H1 (cell line): ENCODE data around the gene CAMTA2. TPM values are rescaled to one million over a fixed set of nuclear protein-coding genes. Genes with fewer than 3 reads are reported as not detected.

ENCODE experiments used
- CTCF ChIA-PET: fragments of 300-600 bp; sonication (Branson Sonifier 250); formaldehyde crosslinking; loops from one replicate; lab custom pipeline; 2021; ENCODE audit not compliant: partially characterized antibody; lab: Charles Lee
- POLR2A ChIA-PET: fragments of 300-600 bp; sonication (Branson Sonifier 250); formaldehyde crosslinking; loops from one replicate; lab custom pipeline; 2021; ENCODE audit warnings: inconsistent platforms; ENCODE audit not compliant: partially characterized antibody; lab: Charles Lee
- DNase-seq, 2 experiments: peaks; one replicate each; pipeline versions ENCODE4 v3.0.0 to v3.0.0-alpha.2; 2010 to 2022; ENCODE audit warnings: low spot score in 2 of 2, low read depth in 1 of 2, mixed read lengths in 1 of 2
- FAIRE-seq: peaks from 2 replicates; lab custom pipeline; 2011; peaks lifted over from hg19 to GRCh38; lab: Jason Lieb, UNC
- H2AFZ ChIP-seq: 2 replicates; pipeline ENCODE4 v1.8.1; 2012; ENCODE audit warnings: low read length, inconsistent platforms
- H2AK5ac ChIP-seq: 2 replicates; pipeline ENCODE4 v1.6.1; 2013; ENCODE audit warnings: low read depth, low read length
- H2BK120ac ChIP-seq: replicated peaks from 2 replicates; pipeline ENCODE3; 2013; ENCODE audit warnings: low read depth, low read length, inconsistent platforms
- H2BK12ac ChIP-seq: 2 replicates; pipeline ENCODE4 v1.6.1; 2013; ENCODE audit warnings: low read depth, low read length
- H2BK15ac ChIP-seq: 2 replicates; pipeline ENCODE4 v1.6.1; 2013; ENCODE audit warnings: low read length
- H2BK20ac ChIP-seq: 2 replicates; pipeline ENCODE4 v1.6.1; 2013; ENCODE audit warnings: low read length
- H2BK5ac ChIP-seq: 2 replicates; pipeline ENCODE4 v1.6.1; 2013; ENCODE audit warnings: low read depth, low read length
- H3K14ac ChIP-seq: 2 replicates; pipeline ENCODE4 v1.6.1; 2013; ENCODE audit warnings: inconsistent platforms; ENCODE audit not compliant: insufficient read length
- H3K18ac ChIP-seq: 2 replicates; pipeline ENCODE4 v1.6.1; 2013; ENCODE audit warnings: low read length; ENCODE audit errors: extremely low read depth
- H3K23ac ChIP-seq: 2 replicates; pipeline ENCODE4 v1.6.1; 2013; ENCODE audit warnings: inconsistent platforms; ENCODE audit not compliant: insufficient read length
- H3K23me2 ChIP-seq: 2 replicates; pipeline ENCODE4 v1.6.1; 2013; ENCODE audit warnings: low read depth, low read length
- H3K27ac ChIP-seq: 2 replicates; pipeline ENCODE4 v1.6.1; 2011; ENCODE audit warnings: low read depth, low read length, inconsistent platforms
- H3K27me3 ChIP-seq, 4 experiments: replicated peaks in 1 of 4; 1 replicate in 1 of 4; 2 replicates in 3 of 4; pipeline versions ENCODE4 v1.6.1 to v1.8.1; 2011 to 2013; ENCODE audit warnings: low read length in 3 of 4, mild to moderate bottlenecking in 3 of 4, inconsistent platforms in 2 of 4, mixed read lengths in 2 of 4, moderate library complexity in 1 of 4; ENCODE audit not compliant: control insufficient read depth in 3 of 4, insufficient read depth in 3 of 4; ENCODE audit errors: extremely low read depth in 1 of 4
- H3K36me3 ChIP-seq, 4 experiments: 2 replicates each; pipeline versions ENCODE4 v1.6.1 to v1.8.1; 2011 to 2013; ENCODE audit warnings: mild to moderate bottlenecking in 4 of 4, low read length in 3 of 4, moderate library complexity in 2 of 4, control low read depth in 1 of 4, inconsistent platforms in 1 of 4; ENCODE audit not compliant: insufficient read depth in 4 of 4, control insufficient read depth in 2 of 4
- H3K4ac ChIP-seq: replicated peaks from 2 replicates; pipeline ENCODE3; 2013; ENCODE audit warnings: low read length, low read depth, mixed read lengths, inconsistent platforms; ENCODE audit not compliant: insufficient read length
- H3K4me1 ChIP-seq, 4 experiments: replicated peaks in 1 of 4; 1 replicate in 1 of 4; 2 replicates in 3 of 4; pipeline versions ENCODE4 v1.6.1 to v1.8.1; 2011 to 2013; ENCODE audit warnings: low read length in 3 of 4, inconsistent platforms in 2 of 4, mixed read lengths in 1 of 4; ENCODE audit not compliant: insufficient read depth in 4 of 4, control insufficient read depth in 3 of 4
- H3K4me2 ChIP-seq, 2 experiments: 2 replicates each; pipeline versions ENCODE4 v1.6.1 to v1.8.1; 2011 to 2013; ENCODE audit warnings: low read depth in 2 of 2, low read length in 2 of 2, control low read depth in 1 of 2, inconsistent platforms in 1 of 2, mild to moderate bottlenecking in 1 of 2; ENCODE audit not compliant: insufficient read depth in 1 of 2
- H3K4me3 ChIP-seq, 4 experiments: fragments of 200-600, 300-600 bp in 1 of 4; sonication (generic), shearing (Covaris generic), sonication (Bioruptor Twin) in 1 of 4; 2 replicates each; pipeline versions ENCODE4 v1.5.1 to v1.8.1; 2011 to 2016; ENCODE audit warnings: low read length in 4 of 4, low read depth in 3 of 4, control low read depth in 2 of 4, inconsistent platforms in 2 of 4, mild to moderate bottlenecking in 2 of 4, mixed read lengths in 1 of 4, moderate library complexity in 1 of 4; ENCODE audit not compliant: insufficient read depth in 2 of 4; ENCODE audit errors: extremely low read depth in 1 of 4
- H3K56ac ChIP-seq: replicated peaks from 2 replicates; pipeline ENCODE3; 2013; ENCODE audit warnings: low read depth, mild to moderate bottlenecking, mixed read lengths, low read length, inconsistent platforms; ENCODE audit not compliant: insufficient read length
- H3K79me1 ChIP-seq: 2 replicates; pipeline ENCODE4 v1.6.1; 2013; ENCODE audit warnings: low read depth, low read length, control low read depth
- H3K79me2 ChIP-seq, 2 experiments: 2 replicates each; pipeline versions ENCODE4 v1.6.1 to v1.8.1; 2012 to 2013; ENCODE audit warnings: low read length in 2 of 2, mild to moderate bottlenecking in 2 of 2, inconsistent platforms in 1 of 2; ENCODE audit not compliant: insufficient read depth in 2 of 2, control insufficient read depth in 1 of 2
- H3K9ac ChIP-seq, 4 experiments: replicated peaks in 1 of 4; 1 replicate in 1 of 4; 2 replicates in 3 of 4; pipeline versions ENCODE4 v1.6.1 to v1.8.1; 2011 to 2013; ENCODE audit warnings: low read depth in 3 of 4, low read length in 3 of 4, control low read depth in 2 of 4, mild to moderate bottlenecking in 2 of 4, moderate library complexity in 2 of 4, inconsistent platforms in 1 of 4; ENCODE audit errors: extremely low read depth in 1 of 4
- H3K9me3 ChIP-seq, 2 experiments: 2 replicates each; pipeline versions ENCODE4 v1.6.1 to v1.8.1; 2012 to 2013; ENCODE audit warnings: mild to moderate bottlenecking in 2 of 2, moderate library complexity in 2 of 2, control low read depth in 1 of 2, inconsistent platforms in 1 of 2, low read depth in 1 of 2, low read length in 1 of 2, mixed read lengths in 1 of 2; ENCODE audit not compliant: insufficient read depth in 2 of 2
- H4K20me1 ChIP-seq, 2 experiments: replicated peaks in 1 of 2; 2 replicates each; pipeline versions ENCODE3 to v1.8.1; 2011 to 2013; ENCODE audit warnings: inconsistent platforms in 2 of 2, low read length in 2 of 2, mild to moderate bottlenecking in 1 of 2; ENCODE audit not compliant: insufficient read depth in 2 of 2, control insufficient read depth in 1 of 2
- H4K5ac ChIP-seq: 2 replicates; pipeline ENCODE4 v1.6.1; 2013; ENCODE audit warnings: low read length, low read depth, mixed read lengths, inconsistent platforms; ENCODE audit not compliant: insufficient read length
- H4K8ac ChIP-seq: 2 replicates; pipeline ENCODE4 v1.8.0; 2013; ENCODE audit warnings: mild to moderate bottlenecking, moderate library complexity, low read length, inconsistent platforms; ENCODE audit not compliant: insufficient read depth; ENCODE audit errors: extremely low read depth
- H4K91ac ChIP-seq: replicated peaks from 2 replicates; pipeline ENCODE3; 2013; ENCODE audit warnings: low read length, mixed read lengths, inconsistent platforms; ENCODE audit not compliant: insufficient read length
- EZH2 ChIP-seq: fragments of 200-600 bp; sonication (generic); IDR thresholded peaks from 2 replicates; pipeline ENCODE4 v1.7.1; 2012; ENCODE audit warnings: low read depth, mild to moderate bottlenecking, moderate library complexity, low read length, inconsistent platforms; ENCODE audit not compliant: severe bottlenecking
- KDM1A ChIP-seq: fragments of 200-600, 300-600 bp; sonication (generic); IDR thresholded peaks from 2 replicates; pipeline ENCODE4 v1.7.1; 2016; ENCODE audit warnings: mild to moderate bottlenecking, low read length, borderline replicate concordance
- WGBS, 2 experiments: shearing (Covaris generic) in 1 of 2; methylation state at CpG; one replicate each; pipeline versions ENCODE4 v1.1.6 to v1.1.7; 2013 to 2015; ENCODE audit warnings: low lambda C conversion rate in 2 of 2, mixed read lengths in 2 of 2, inconsistent platforms in 1 of 2, low coverage in 1 of 2, missing lambda C conversion rate in 1 of 2; ENCODE audit not compliant: insufficient replicate concordance in 2 of 2, insufficient coverage in 1 of 2, insufficient read length in 1 of 2; ENCODE audit errors: extremely low coverage in 1 of 2, missing lambda C conversion rate in 1 of 2; 5-methylcytosine and 5-hydroxymethylcytosine counted together
- polyA plus RNA-seq, 7 experiments: library from polyadenylated mRNA; depleted of rRNA in 3 of 7; stranded (reverse) in 5 of 7; unstranded in 2 of 7; fragments of >200 nt in 5 of 7; fragments of 200-250 nt in 2 of 7; gene quantifications; 1 replicate in 5 of 7; 2 replicates in 1 of 7; 4 replicates in 1 of 7; pipeline versions ENCODE4 v1.2.1 to v1.2.3, GENCODE V29; 2011 to 2013; ENCODE audit warnings: missing spikeins in 2 of 7, mixed read lengths in 2 of 7
- total RNA-seq: library from RNA; stranded (reverse); fragmentation: NEBNext Ultra II Directional; extraction: Animal tissue kit (Norgen Biotek cat#: 25700); gene quantifications from 2 replicates; pipeline ENCODE4 v1.2.1, GENCODE V29; 2021

Gene CAMTA2
- total and polyA plus RNA-seq, 2 of the 8 experiments (the other 6 are each of a cell fraction or from before 2014, with no cell fraction given) = 5.5 to 12.0 TPM

DNA sequence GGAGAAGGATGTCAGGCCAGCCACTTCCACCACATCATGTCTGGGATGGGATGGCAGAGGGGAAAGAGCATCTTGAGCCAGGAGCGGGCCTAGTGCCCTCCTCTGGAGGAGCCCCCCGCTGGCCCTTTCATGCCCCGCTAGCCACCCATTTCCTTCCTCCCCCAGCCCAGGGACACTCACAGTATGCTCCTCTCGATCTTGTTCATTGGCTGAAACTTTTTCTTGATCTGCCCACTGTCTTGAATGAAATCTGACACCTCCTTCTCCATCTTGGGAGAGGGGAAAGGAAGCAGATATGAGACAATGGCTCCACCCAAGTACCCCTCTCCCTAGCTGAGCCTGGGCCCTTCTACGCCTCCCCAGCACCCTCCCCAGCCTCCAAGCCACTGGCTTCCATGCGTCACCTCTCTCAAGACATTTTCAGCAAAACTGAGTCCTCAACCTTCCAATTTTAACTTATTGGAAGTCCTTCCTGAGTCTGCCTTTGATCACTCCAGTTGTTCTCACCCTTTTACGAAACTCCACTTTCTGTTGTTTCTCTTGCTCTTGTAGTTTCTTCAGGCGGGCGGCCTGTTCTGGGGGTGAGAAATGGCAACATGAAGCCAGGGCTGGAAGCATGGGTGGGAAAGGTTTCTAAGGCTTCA is 27.1 kb downstream of the CAMTA2 start:
- CTCF ChIA-PET = interaction anchor here (0.8 to 1.3 kb wide), 2 partner anchors 9 to 18 kb away, joined by 3 to 4 read pairs; partner anchors contain the start of gene ENO3
- no peak for DNase-seq
- no peak overlapping the region for H3K27ac ChIP-seq

More for the DNA sequence above, 27.1 kb downstream of the CAMTA2 start:
- Histone ChIP-seq H2AFZ (no peak overlapping the region), H2BK120ac (no peak overlapping the region), H4K5ac (no peak overlapping the region), H3K79me1 (peaks cover 2% of the 10 kb centered on the region; the same call in 1 of the 2 replicates), H3K79me2 (peaks cover 0 to 2% of the 10 kb centered on the region in 2 experiments; a peak in 2 of 4 replicates), H4K20me1 (peaks cover 0 to 3% of the 10 kb centered on the region in 2 experiments), H2AK5ac (0 out of 2 replicates have a peak overlapping the region, but pooled peaks have one; percentile 65), H4K91ac (no peak overlapping the region), H2BK20ac (no peak overlapping the region), H3K4me2 (0 out of 4 replicates have a peak overlapping the region, but pooled peaks of 1 of the 2 experiments have one; percentile 11), H3K4ac (no peak overlapping the region), H3K4me1 (peaks cover 0 to 10% (median 4%) of the 10 kb centered on the region in 4 experiments; a peak in 5 of 7 replicates), H3K23me2 (no peaks in the 10 kb centered on the region), H2BK5ac (peak overlapping the region; percentile 60; the same call in 1 of the 2 replicates), H2BK15ac (no peak overlapping the region), H3K27me3 (no peaks in the 10 kb centered on the region), H3K9ac (no peak overlapping the region), H3K36me3 (peaks cover 0 to 2% (median 0%) of the 10 kb centered on the region in 4 experiments; a peak in 2 of 8 replicates), H3K4me3 (no peak overlapping the region), H2BK12ac (no peak overlapping the region), H4K8ac (no peak overlapping the region), H3K18ac (no peak overlapping the region), H3K23ac (no peak overlapping the region), H3K56ac (no peak overlapping the region), H3K14ac (no peak overlapping the region), H3K9me3 (no peaks in the 10 kb centered on the region)
- TF ChIP-seq EZH2 (no peak), KDM1A (0 out of 2 replicates have a peak, but pooled peaks have one; percentile 65)
- POLR2A ChIA-PET = interaction anchor here (0.9 to 32.4 kb wide), 4 partner anchors 0 to 257 kb away, joined by 3 to 987 read pairs (median 496); partner anchors contain the start of genes ENO3, PFN1, RNF167 and SLC25A11
- FAIRE-seq = no peak
- 83% methylated on average over 9 of the region's 9 CpGs; no CpG with 5 or more reads in 1 of the 2 experiments for WGBS, 2 experiments
